ENCODE results near the gene LPCAT4.

LPCAT4 gene

GRCh38 chr15:34336991-34337556 lies 29.9 kb downstream of the LPCAT4 start:
- no peak for DNase-seq (ENCODE audit: low spot score)

GRCh38 chr15:34336231-34336990 lies 30.6 kb downstream of the LPCAT4 start:
- no peak for DNase-seq (ENCODE audit: low spot score)

GRCh38 chr15:34335176-34336032 lies 31.6 kb downstream of the LPCAT4 start:
- no peak for DNase-seq (ENCODE audit: low spot score)

GRCh38 chr15:34334672-34335071 lies 32.3 kb downstream of the LPCAT4 start:
- no peak for DNase-seq (ENCODE audit: low spot score)

GRCh38 chr15:34332553-34333120 lies 34.4 kb downstream of the LPCAT4 start:
- DNase-seq (ENCODE audit: low spot score), result no peak

- DNase-seq (ENCODE audit: low spot score), result no peak
Observed at GRCh38 chr15:34331809-34332208, 35.2 kb downstream of the LPCAT4 start.

GRCh38 chr15:34330279-34330678 lies 36.7 kb downstream of the LPCAT4 start:
- DNase-seq (ENCODE audit: low spot score), result no peak

- no peak for DNase-seq (ENCODE audit: low spot score)
Observed at GRCh38 chr15:34329006-34329405, 38.0 kb downstream of the LPCAT4 start.

- no peak for DNase-seq (ENCODE audit: low spot score)
Observed at GRCh38 chr15:34327906-34328305, 39.1 kb downstream of the LPCAT4 start.

GRCh38 chr15:34325368-34325767 lies 41.6 kb downstream of the LPCAT4 start:
- DNase-seq (ENCODE audit: low spot score), result no peak

GRCh38 chr15:34324933-34325332 lies 42.1 kb downstream of the LPCAT4 start:
- DNase-seq (ENCODE audit: low spot score), result no peak

GRCh38 chr15:34323217-34323616 lies 43.8 kb downstream of the LPCAT4 start:
- no peak for DNase-seq (ENCODE audit: low spot score)

GRCh38 chr15:34318277-34319079 lies 48.5 kb downstream of the LPCAT4 start:
- no peak for DNase-seq (ENCODE audit: low spot score)

GRCh38 chr15:34314491-34315490 lies 52.2 kb downstream of the LPCAT4 start:
- no peak for DNase-seq (ENCODE audit: low spot score)

- no peak for DNase-seq (ENCODE audit: low spot score)
Observed at GRCh38 chr15:34311563-34311962, 55.4 kb downstream of the LPCAT4 start.

Measured in left forelimb (tissue), 1 donor.